SK-N-SH (cell line): Measurements from ENCODE around the gene ADPRHL1.

Source experiments
- CTCF ChIP-seq: fragments of 200-600 bp; sonication (generic); IDR thresholded peaks from 2 replicates; pipeline ENCODE4 v1.6.1; 2017; ENCODE audit warnings: antibody characterized with exemption, mild to moderate bottlenecking, moderate library complexity
- JUND ChIP-seq: IDR thresholded peaks from 2 replicates; pipeline ENCODE4 v1.4.0; 2012

GRCh38 chr13:113483081-113483480 lies 29.8 kb upstream of the ADPRHL1 start:
- TF ChIP-seq CTCF (no peak), JUND (no peak)
